Loucy (cell line): ENCODE measurements around the gene ZBTB8A.

Experiments used
- H2AFZ ChIP-seq: fragments of 200-600 bp; sonication (generic); 2 replicates; pipeline ENCODE4 v1.6.0; 2016; ENCODE audit warnings: antibody characterized with exemption, mild to moderate bottlenecking, low read length, moderate library complexity
- H3F3A ChIP-seq: fragments of 200-600 bp; 2 replicates; pipeline ENCODE4 v1.6.0; 2016; ENCODE audit warnings: antibody characterized with exemption, low read depth, mild to moderate bottlenecking
- H3K27me3 ChIP-seq: fragments of 200-600 bp; sonication (generic); 2 replicates; pipeline ENCODE4 v1.6.1; 2014; ENCODE audit warnings: low read length, mild to moderate bottlenecking; ENCODE audit not compliant: insufficient read depth, poor library complexity, severe bottlenecking
- H3K36me3 ChIP-seq: fragments of 200-600 bp; sonication (generic); 2 replicates; pipeline ENCODE4 v1.6.1; 2016; ENCODE audit warnings: low read length; ENCODE audit not compliant: insufficient read depth
- H3K4me1 ChIP-seq: fragments of 200-600 bp; sonication (generic); 2 replicates; pipeline ENCODE4 v1.5.1; 2014; ENCODE audit warnings: low read length, mild to moderate bottlenecking; ENCODE audit not compliant: insufficient read depth, poor library complexity, severe bottlenecking
- H3K4me2 ChIP-seq: fragments of 200-600 bp; sonication (generic); 2 replicates; pipeline ENCODE4 v1.6.0; 2014; ENCODE audit warnings: antibody characterized with exemption, low read length, low read depth, mild to moderate bottlenecking; ENCODE audit not compliant: poor library complexity, severe bottlenecking
- H3K4me3 ChIP-seq: fragments of 200-600 bp; sonication (generic); 2 replicates; pipeline ENCODE4 v1.5.1; 2014; ENCODE audit warnings: low read length, mild to moderate bottlenecking, mixed read lengths; ENCODE audit not compliant: poor library complexity, severe bottlenecking
- H3K79me2 ChIP-seq: fragments of 200-600 bp; sonication (generic); 2 replicates; pipeline ENCODE4 v1.6.1; 2014; ENCODE audit warnings: low read length; ENCODE audit not compliant: insufficient read depth
- H3K9ac ChIP-seq: fragments of 200-600 bp; sonication (generic); 2 replicates; pipeline ENCODE4 v1.6.0; 2014; ENCODE audit warnings: mild to moderate bottlenecking, low read depth, low read length, moderate library complexity; ENCODE audit not compliant: poor library complexity, severe bottlenecking
- H3K9me2 ChIP-seq: fragments of 200-600 bp; sonication (generic); replicated peaks from 2 replicates; pipeline ENCODE4 v1.6.1; 2016; ENCODE audit warnings: low read depth, low read length, mixed read lengths
- H3K9me3 ChIP-seq: fragments of 200-600 bp; sonication (generic); 2 replicates; pipeline ENCODE4 v1.6.1; 2014; ENCODE audit warnings: mild to moderate bottlenecking, antibody characterized with exemption, low read length, low read depth; ENCODE audit not compliant: insufficient read depth
- H4K20me1 ChIP-seq: fragments of 200-600 bp; sonication (generic); 2 replicates; pipeline ENCODE4 v1.6.0; 2014; ENCODE audit warnings: antibody characterized with exemption, low read length, mild to moderate bottlenecking; ENCODE audit not compliant: insufficient read depth, poor library complexity, severe bottlenecking
- CTCF ChIP-seq: fragments of 200-600 bp; sonication (generic); conservative IDR thresholded peaks from 2 replicates; pipeline ENCODE4 v1.5.1; 2014; ENCODE audit warnings: mild to moderate bottlenecking, antibody characterized with exemption, low read length
- EZH2phosphoT487 ChIP-seq: fragments of 200-600 bp; IDR thresholded peaks from 2 replicates; pipeline ENCODE4 v1.6.1; 2018; ENCODE audit warnings: antibody characterized with exemption, mild to moderate bottlenecking, moderate library complexity, borderline replicate concordance

The ZBTB8A gene

DNA sequence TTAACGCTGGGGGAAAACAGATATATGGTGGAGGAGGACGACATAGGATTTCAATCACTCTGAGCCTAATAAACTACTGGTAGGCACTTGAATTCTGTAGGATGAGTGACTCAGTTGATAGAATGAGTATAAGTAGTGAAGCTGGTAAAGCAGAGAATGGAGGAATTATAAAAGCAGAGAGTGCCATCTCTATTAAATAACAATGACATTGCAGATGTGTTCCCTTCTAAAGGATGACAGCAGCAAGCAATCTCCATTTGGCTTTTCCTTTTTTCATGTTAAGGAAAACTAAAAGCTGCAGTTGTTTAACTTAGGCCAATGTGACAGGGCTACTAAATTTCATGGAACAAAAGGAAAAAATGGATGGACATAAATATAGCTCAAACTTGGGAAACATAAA, 93.6 kb downstream of the ZBTB8A start:
- Histone ChIP-seq H3K27me3 (no peaks in the 10 kb centered on the region), H2AFZ (no peak overlapping the region), H3K4me1 (no peaks in the 10 kb centered on the region), H3K9ac (no peak overlapping the region), H3K9me2 (no peaks in the 10 kb centered on the region), H3K36me3 (peaks cover 12% of the 10 kb centered on the region; the same call in 1 of the 2 replicates), H3K79me2 (peaks cover 8% of the 10 kb centered on the region; the same call in 1 of the 2 replicates), H4K20me1 (no peaks in the 10 kb centered on the region), H3K9me3 (no peaks in the 10 kb centered on the region), H3K4me3 (no peak overlapping the region), H3F3A (no peaks in the 10 kb centered on the region), H3K4me2 (no peak overlapping the region)
- TF ChIP-seq EZH2phosphoT487 (no peak), CTCF (no peak)

DNA sequence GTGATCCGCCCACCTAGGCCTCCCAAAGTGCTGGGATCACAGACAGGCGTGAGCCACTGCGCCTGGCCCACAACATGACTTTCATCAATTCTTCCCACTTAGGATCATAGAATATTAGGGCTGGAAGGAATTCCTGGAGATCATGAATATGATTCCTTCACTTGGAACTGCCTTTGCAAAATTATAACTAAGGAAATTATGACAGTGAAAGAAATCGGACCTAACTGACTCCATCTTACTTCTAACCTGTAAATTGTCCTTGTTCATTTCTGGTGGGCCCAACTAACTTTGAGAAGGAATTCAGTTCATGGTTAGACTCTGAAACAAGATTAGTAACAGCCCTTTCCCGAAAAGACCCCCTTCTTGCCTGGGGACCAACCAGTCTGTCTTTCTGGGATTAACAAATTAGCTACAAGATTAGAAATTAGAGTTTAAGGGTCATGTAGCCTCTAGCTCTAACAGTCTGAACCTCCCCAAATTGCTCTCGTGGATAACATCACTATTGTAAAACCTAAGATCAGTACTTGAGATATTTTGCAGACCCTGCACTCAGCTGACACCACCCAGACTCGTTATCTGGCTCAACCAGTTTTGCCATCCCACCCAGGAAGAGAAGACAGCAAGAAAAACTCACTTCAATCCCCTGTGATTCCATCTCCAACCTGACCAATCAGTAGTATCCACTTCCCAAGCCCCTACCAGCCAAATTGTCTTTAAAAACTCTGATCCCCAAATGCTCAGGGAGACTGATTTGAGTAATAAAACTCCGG, 96.5 kb downstream of the ZBTB8A start:
- no peak overlapping the region for H2AFZ ChIP-seq
- H3K4me3 ChIP-seq, result no peak overlapping the region
- TF ChIP-seq EZH2phosphoT487, result no peak
- no peak for TF ChIP-seq CTCF
- peaks cover 12% of the 10 kb centered on the region; the same call in 1 of the 2 replicates for H3K36me3 ChIP-seq
- no peaks in the 10 kb centered on the region for H3K9me2 ChIP-seq
- peaks cover 11% of the 10 kb centered on the region; the same call in 1 of the 2 replicates for H3K79me2 ChIP-seq
- no peak overlapping the region for H3K9ac ChIP-seq
- no peaks in the 10 kb centered on the region for H3K4me1 ChIP-seq
- no peaks in the 10 kb centered on the region for H3K27me3 ChIP-seq
- H3K4me2 ChIP-seq, result no peak overlapping the region
- no peaks in the 10 kb centered on the region for H3F3A ChIP-seq
- H4K20me1 ChIP-seq, result no peaks in the 10 kb centered on the region
- H3K9me3 ChIP-seq, result no peaks in the 10 kb centered on the region

DNA sequence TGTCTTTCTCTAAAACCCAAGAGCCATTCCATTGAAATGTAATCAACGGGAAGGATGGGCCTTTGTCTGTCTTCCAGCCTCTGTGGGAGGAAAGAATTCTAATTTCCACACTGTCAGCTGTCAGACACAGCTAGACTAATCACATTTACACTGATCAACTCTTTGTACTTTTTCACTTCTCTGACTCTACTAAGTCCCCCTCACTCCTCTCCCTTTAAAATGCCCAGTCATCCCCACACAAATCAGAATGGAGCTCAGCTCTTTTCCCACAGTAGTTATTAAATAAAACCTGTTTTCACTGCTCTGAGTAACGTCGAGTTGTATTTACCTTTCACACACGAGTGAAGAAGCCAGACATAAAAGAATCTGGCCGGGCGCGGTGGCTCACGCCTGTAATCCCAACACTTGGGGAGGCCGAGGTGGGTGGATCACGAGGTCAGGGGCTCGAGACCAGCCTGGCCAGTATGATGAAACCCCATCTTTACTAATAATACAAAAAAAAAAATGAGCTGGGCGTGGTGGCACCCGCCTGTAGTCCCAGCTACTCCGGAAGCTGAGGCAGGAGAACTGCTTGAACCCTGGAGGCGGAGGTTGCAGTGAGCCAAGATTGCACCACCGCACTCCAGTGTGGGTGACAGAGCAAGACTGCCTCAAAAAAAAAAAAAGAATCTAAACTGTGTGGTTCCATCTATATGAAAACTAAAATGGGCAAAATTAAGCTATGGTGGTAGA, 97.9 kb downstream of the ZBTB8A start:
- H3K4me1 ChIP-seq, result no peaks in the 10 kb centered on the region
- no peaks in the 10 kb centered on the region for H3K9me2 ChIP-seq
- no peaks in the 10 kb centered on the region for H3K9me3 ChIP-seq
- TF ChIP-seq EZH2phosphoT487, result no peak
- no peak for TF ChIP-seq CTCF
- H3K79me2 ChIP-seq, result peaks cover 11% of the 10 kb centered on the region; the same call in 1 of the 2 replicates
- no peaks in the 10 kb centered on the region for H3F3A ChIP-seq
- peaks cover 12% of the 10 kb centered on the region; the same call in 1 of the 2 replicates for H3K36me3 ChIP-seq
- no peak overlapping the region for H3K4me2 ChIP-seq
- H2AFZ ChIP-seq, result no peak overlapping the region
- H3K9ac ChIP-seq, result no peak overlapping the region
- no peaks in the 10 kb centered on the region for H4K20me1 ChIP-seq
- no peaks in the 10 kb centered on the region for H3K27me3 ChIP-seq
- no peak overlapping the region for H3K4me3 ChIP-seq
